WTC11 (cell line): ENCODE data around the gene TRIM46.
"Not testable (repeated sequence)": the region's sequence is repeated elsewhere in the genome, so short reads cannot be mapped to it uniquely, and the experiment has no call there.

Experiments
- CBFB ChIP-seq: sonication (generic); formaldehyde crosslinking; IDR thresholded peaks from 2 replicates; pipeline ENCODE4 v1.8.1; 2022; ENCODE audit warnings: mild to moderate bottlenecking, low read depth, missing genetic modification reagents
- FOXJ3 ChIP-seq: sonication (generic); formaldehyde crosslinking; IDR thresholded peaks from 2 replicates; pipeline ENCODE4 v1.9.0; 2021; ENCODE audit warnings: missing genetic modification reagents, mild to moderate bottlenecking, borderline replicate concordance
- JUN ChIP-seq: sonication (generic); formaldehyde crosslinking; IDR thresholded peaks from 2 replicates; pipeline ENCODE4 v1.8.0; 2023; ENCODE audit warnings: mild to moderate bottlenecking, missing genetic modification reagents
- NFE2L1 ChIP-seq: sonication (generic); formaldehyde crosslinking; IDR thresholded peaks from 2 replicates; pipeline ENCODE4 v1.8.1; 2023; ENCODE audit warnings: missing genetic modification reagents
- RORB ChIP-seq: fragments of 250-450 bp; sonication (Bioruptor Pico); IDR thresholded peaks from 2 replicates; pipeline ENCODE4 v1.9.0; 2021; ENCODE audit warnings: mild to moderate bottlenecking
- TP53 ChIP-seq: sonication (generic); formaldehyde crosslinking; IDR thresholded peaks from 2 replicates; pipeline ENCODE4 v1.8.1; 2023; ENCODE audit warnings: mild to moderate bottlenecking, missing genetic modification reagents
- ZNF138 ChIP-seq: sonication (generic); formaldehyde crosslinking; conservative IDR thresholded peaks from 2 replicates; pipeline ENCODE4 v1.8.1; 2022; ENCODE audit warnings: mild to moderate bottlenecking, moderate library complexity, missing genetic modification reagents
- TF ChIP-seq, protein P1 (sequence below): fragments of 200-600 bp; IDR thresholded peaks from 2 replicates; pipeline ENCODE4 v1.8.0; 2022; ENCODE audit warnings: antibody characterized with exemption
- TF ChIP-seq, protein P2 (sequence below): sonication (generic); formaldehyde crosslinking; IDR thresholded peaks from 2 replicates; pipeline ENCODE4 v1.8.0; 2022; ENCODE audit warnings: mild to moderate bottlenecking, missing genetic modification reagents

- TF ChIP-seq NFE2L1, RORB, ZNF138, TP53, JUN, FOXJ3, CBFB (CRISPR knock-in tag): not testable (repeated sequence)
- TF ChIP-seq, protein P1, sequence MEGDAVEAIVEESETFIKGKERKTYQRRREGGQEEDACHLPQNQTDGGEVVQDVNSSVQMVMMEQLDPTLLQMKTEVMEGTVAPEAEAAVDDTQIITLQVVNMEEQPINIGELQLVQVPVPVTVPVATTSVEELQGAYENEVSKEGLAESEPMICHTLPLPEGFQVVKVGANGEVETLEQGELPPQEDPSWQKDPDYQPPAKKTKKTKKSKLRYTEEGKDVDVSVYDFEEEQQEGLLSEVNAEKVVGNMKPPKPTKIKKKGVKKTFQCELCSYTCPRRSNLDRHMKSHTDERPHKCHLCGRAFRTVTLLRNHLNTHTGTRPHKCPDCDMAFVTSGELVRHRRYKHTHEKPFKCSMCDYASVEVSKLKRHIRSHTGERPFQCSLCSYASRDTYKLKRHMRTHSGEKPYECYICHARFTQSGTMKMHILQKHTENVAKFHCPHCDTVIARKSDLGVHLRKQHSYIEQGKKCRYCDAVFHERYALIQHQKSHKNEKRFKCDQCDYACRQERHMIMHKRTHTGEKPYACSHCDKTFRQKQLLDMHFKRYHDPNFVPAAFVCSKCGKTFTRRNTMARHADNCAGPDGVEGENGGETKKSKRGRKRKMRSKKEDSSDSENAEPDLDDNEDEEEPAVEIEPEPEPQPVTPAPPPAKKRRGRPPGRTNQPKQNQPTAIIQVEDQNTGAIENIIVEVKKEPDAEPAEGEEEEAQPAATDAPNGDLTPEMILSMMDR, result not testable (repeated sequence)
- TF ChIP-seq, protein P2, sequence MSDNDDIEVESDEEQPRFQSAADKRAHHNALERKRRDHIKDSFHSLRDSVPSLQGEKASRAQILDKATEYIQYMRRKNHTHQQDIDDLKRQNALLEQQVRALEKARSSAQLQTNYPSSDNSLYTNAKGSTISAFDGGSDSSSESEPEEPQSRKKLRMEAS (CRISPR knock-in tag), result not testable (repeated sequence)
These were observed 59.9 kb downstream of the TRIM46 start for GRCh38 chr1:155233502-155233901.
